GM18909 (cell line): Measurements from ENCODE around the gene S100A11.

Source experiments
- ATAC-seq: cut with Tn5 transposase; IDR thresholded peaks from one replicate; pipeline ENCODE4 v1.9.1; 2021; ENCODE audit warnings: mild to moderate bottlenecking; ENCODE audit not compliant: unreplicated experiment, poor library complexity

S100A11 gene

GRCh38 chr1:152042030-152042429, 5.2 kb upstream of the S100A11 start:
- no peak for ATAC-seq

GRCh38 chr1:152039886-152040285, 3.1 kb upstream of the S100A11 start:
- ATAC-seq = no peak

GRCh38 chr1:152039461-152039860, 2.7 kb upstream of the S100A11 start:
- ATAC-seq = no peak

- no peak for ATAC-seq
These were observed 2.1 kb upstream of the S100A11 start for GRCh38 chr1:152038871-152039270.

GRCh38 chr1:152035539-152036266, 1.1 kb downstream of the S100A11 start:
- ATAC-seq = no peak

- peak; percentile 44 for ATAC-seq
These were observed 1.9 kb downstream of the S100A11 start for GRCh38 chr1:152034654-152035538.

- peak; percentile 10 for ATAC-seq
These were observed 2.5 kb downstream of the S100A11 start for GRCh38 chr1:152034324-152034653.

GRCh38 chr1:152029929-152030211, 6.9 kb downstream of the S100A11 start:
- ATAC-seq = no peak

- ATAC-seq = no peak
These were observed 7.5 kb downstream of the S100A11 start for GRCh38 chr1:152029144-152029928.

GRCh38 chr1:152026895-152027294, 9.9 kb downstream of the S100A11 start:
- no peak for ATAC-seq

GRCh38 chr1:152024223-152024622, 12.6 kb downstream of the S100A11 start:
- no peak for ATAC-seq

- ATAC-seq = no peak
These were observed 13.6 kb downstream of the S100A11 start for GRCh38 chr1:152023221-152023620.

GRCh38 chr1:152022474-152022873, 14.3 kb downstream of the S100A11 start:
- no peak for ATAC-seq

GRCh38 chr1:152021569-152021968, 15.2 kb downstream of the S100A11 start:
- no peak for ATAC-seq

GRCh38 chr1:152020849-152021248, 16.0 kb downstream of the S100A11 start:
- no peak for ATAC-seq

- no peak for ATAC-seq
These were observed 18.3 kb downstream of the S100A11 start for GRCh38 chr1:152018537-152018936.

GRCh38 chr1:152015766-152016165, 21.0 kb downstream of the S100A11 start:
- no peak for ATAC-seq

- no peak for ATAC-seq
These were observed 21.9 kb downstream of the S100A11 start for GRCh38 chr1:152014943-152015342.

- no peak for ATAC-seq
These were observed 23.1 kb downstream of the S100A11 start for GRCh38 chr1:152013664-152014237.

GRCh38 chr1:152009691-152010090, 27.1 kb downstream of the S100A11 start:
- no peak for ATAC-seq

- ATAC-seq = no peak
These were observed 29.8 kb downstream of the S100A11 start for GRCh38 chr1:152007047-152007446.
